Upper lobe of left lung (tissue), 4 donors: Measurements from ENCODE around the gene ZNF778.

Experiments
- CTCF ChIP-seq, 6 experiments: fragments of 450-650 bp in 4 of 6; fragments of 200-600 bp in 2 of 6; sonication (generic) in 2 of 6; IDR thresholded peaks; one replicate each; pipeline ENCODE4 v1.5.1; 2016 to 2019; ENCODE audit warnings: antibody characterized with exemption in 6 of 6
- EP300 ChIP-seq, 4 donors: sonication (generic); formaldehyde crosslinking; IDR thresholded peaks; one replicate each; pipeline ENCODE4 v1.5.1; 2017; ENCODE audit warnings: antibody characterized with exemption in 4 of 4, control low read depth in 2 of 4
- POLR2A ChIP-seq, 4 donors: fragments of 450-650 bp; IDR thresholded peaks; one replicate each; pipeline ENCODE4 v1.5.1; 2016 to 2017; ENCODE audit warnings: antibody characterized with exemption in 4 of 4, mild to moderate bottlenecking in 2 of 4
- POLR2AphosphoS5 ChIP-seq, 2 donors: sonication (generic); formaldehyde crosslinking; IDR thresholded peaks; one replicate each; pipeline ENCODE4 v1.5.1; 2017; ENCODE audit warnings: antibody characterized with exemption in 2 of 2

- no peak for TF ChIP-seq POLR2A (IDR thresholded peaks at IDR 0.05)
- no peak for TF ChIP-seq CTCF (IDR thresholded peaks at IDR 0.05)
- no peak for TF ChIP-seq EP300 (IDR thresholded peaks at IDR 0.05)
- no peak for TF ChIP-seq POLR2AphosphoS5 (IDR thresholded peaks at IDR 0.05)
Observed at GRCh38 chr16:89198417-89199240, 18.9 kb upstream of the ZNF778 start.
